GM23248 (cell line): ENCODE measurements around the gene TMEM8B.

Experiments
- EZH2 ChIP-seq: fragments of 200-600 bp; sonication (generic); IDR thresholded peaks from 2 replicates; pipeline ENCODE4 v1.6.1; 2018; ENCODE audit warnings: antibody characterized with exemption, mild to moderate bottlenecking; ENCODE audit not compliant: insufficient read depth, poor library complexity, severe bottlenecking
- EZH2phosphoT487 ChIP-seq: fragments of 200-600 bp; sonication (generic); IDR thresholded peaks from 2 replicates; pipeline ENCODE4 v1.6.1; 2018; ENCODE audit warnings: antibody characterized with exemption, moderate library complexity, mild to moderate bottlenecking, low read depth; ENCODE audit not compliant: insufficient read depth

DNA sequence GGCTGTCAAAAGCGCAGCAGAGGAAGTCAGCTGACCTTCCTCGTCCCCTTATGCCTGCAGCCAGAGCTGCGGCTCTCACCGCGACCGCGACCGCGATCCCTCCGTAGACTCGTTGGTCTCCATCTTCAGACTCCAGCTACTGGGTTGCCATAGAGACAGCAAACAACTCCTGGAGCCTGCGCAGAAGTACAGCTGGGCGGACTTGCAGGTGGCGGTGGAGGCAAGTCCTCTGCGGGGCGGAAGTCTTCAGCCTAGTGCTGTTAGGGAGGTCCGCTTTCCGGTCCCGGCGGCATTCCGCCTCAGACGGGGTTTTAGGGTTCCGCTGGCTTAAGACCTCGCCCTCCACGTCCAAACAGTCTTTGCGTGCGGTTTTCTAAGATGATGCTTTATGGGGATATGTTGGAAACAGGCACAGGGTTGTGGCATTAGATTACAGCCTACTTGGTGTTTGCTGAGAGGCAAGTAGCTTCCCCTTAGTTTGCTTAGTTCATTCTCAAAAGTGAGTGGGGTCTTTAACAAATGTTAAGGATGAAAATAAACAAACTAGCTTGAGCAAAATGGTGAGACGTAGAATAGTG, 16.9 kb upstream of the TMEM8B start, which contains the start of gene SPAG8:
- TF ChIP-seq EZH2 (no peak), EZH2phosphoT487 (no peak)
